Brain microvascular endothelial cell (primary cell): ENCODE data around the gene NACC1.
"Not testable (repeated sequence)": the region's sequence is repeated elsewhere in the genome, so short reads cannot be mapped to it uniquely, and the experiment has no call there.

Experiments used
- DNase-seq: peaks from one replicate; pipeline ENCODE4 v3.0.0-alpha.2; 2020
- H3K27ac ChIP-seq: fragments of 250-450 bp; sonication (Bioruptor Pico); 2 replicates; pipeline ENCODE4 v1.5.1; 2020; ENCODE audit warnings: mild to moderate bottlenecking, moderate library complexity
- H3K27me3 ChIP-seq: fragments of 250-450 bp; sonication (Bioruptor Pico); replicated peaks from 2 replicates; pipeline ENCODE4 v1.5.1; 2020; ENCODE audit warnings: mild to moderate bottlenecking
- H3K36me3 ChIP-seq: fragments of 250-450 bp; sonication (Bioruptor Pico); replicated peaks from 2 replicates; pipeline ENCODE4 v1.5.1; 2020; ENCODE audit warnings: mild to moderate bottlenecking
- H3K4me3 ChIP-seq: 2 replicates; pipeline ENCODE4 v1.5.1; 2011; ENCODE audit warnings: low read depth, mild to moderate bottlenecking, control low read depth, low read length, moderate library complexity
- CTCF ChIP-seq: IDR thresholded peaks from 2 replicates; pipeline ENCODE4 v1.5.1; 2011; ENCODE audit warnings: low read depth, mild to moderate bottlenecking, moderate library complexity, low read length, control low read depth, inconsistent platforms; ENCODE audit errors: missing control alignments
- in situ Hi-C: cut with HindIII; loops from 2 replicates; pipeline ENCODE4 v1.10.0; 2017; ENCODE audit warnings: low sequenced_read_pairs, low pct_ligation_motif_present

The NACC1 gene

GRCh38 chr19:13169769-13170168, 51.7 kb downstream of the NACC1 start:
- no peak overlapping the region for H3K27ac ChIP-seq
- H3K4me3 ChIP-seq: no peak overlapping the region

GRCh38 chr19:13171146-13171545, 53.1 kb downstream of the NACC1 start:
- in situ Hi-C loops: no loop called here
- Histone ChIP-seq H3K36me3 (no peaks in the 10 kb centered on the region), H3K4me3 (no peak overlapping the region), H3K27ac (no peak overlapping the region), H3K27me3 (no peaks in the 10 kb centered on the region)
- TF ChIP-seq CTCF: no peak
- DNase-seq: no peak

More at GRCh38 chr19:13169769-13170168, 51.7 kb downstream of the NACC1 start:
- in situ Hi-C loops: no loop called here
- DNase-seq: peak; percentile 40
- no peaks in the 10 kb centered on the region for H3K36me3 ChIP-seq
- H3K27me3 ChIP-seq: no peaks in the 10 kb centered on the region
- TF ChIP-seq CTCF: no peak

GRCh38 chr19:13172346-13173138, 54.5 kb downstream of the NACC1 start:
- in situ Hi-C loops: no loop called here
- TF ChIP-seq CTCF: no peak
- no peak overlapping the region for H3K4me3 ChIP-seq

GRCh38 chr19:13173139-13173737, 55.2 kb downstream of the NACC1 start:
- in situ Hi-C loops: no loop called here
- no peaks in the 10 kb centered on the region for H3K36me3 ChIP-seq
- H3K4me3 ChIP-seq: no peak overlapping the region
- DNase-seq: no peak
- no peak for TF ChIP-seq CTCF
- no peaks in the 10 kb centered on the region for H3K27me3 ChIP-seq
- no peak overlapping the region for H3K27ac ChIP-seq

More at GRCh38 chr19:13172346-13173138, 54.5 kb downstream of the NACC1 start:
- peak overlapping the region; percentile 45 for H3K27ac ChIP-seq
- peak; percentile 84 for DNase-seq
- H3K36me3 ChIP-seq: no peaks in the 10 kb centered on the region
- H3K27me3 ChIP-seq: no peaks in the 10 kb centered on the region

- no peak overlapping the region for H3K4me3 ChIP-seq
- no peaks in the 10 kb centered on the region for H3K36me3 ChIP-seq
- in situ Hi-C loops: no loop called here
- TF ChIP-seq CTCF: no peak
- no peaks in the 10 kb centered on the region for H3K27me3 ChIP-seq
- no peak overlapping the region for H3K27ac ChIP-seq
- no peak for DNase-seq
These were observed 58.3 kb downstream of the NACC1 start for GRCh38 chr19:13176345-13176744.

- DNase-seq, in situ Hi-C loops, H3K27ac ChIP-seq, H3K27me3 ChIP-seq, H3K36me3 ChIP-seq, H3K4me3 ChIP-seq: not testable (repeated sequence)
These were observed 59.5 kb downstream of the NACC1 start for GRCh38 chr19:13177584-13177983.

GRCh38 chr19:13178291-13178690, 60.2 kb downstream of the NACC1 start:
- DNase-seq, H3K4me3 ChIP-seq, H3K27me3 ChIP-seq, in situ Hi-C loops, H3K36me3 ChIP-seq, H3K27ac ChIP-seq: not testable (repeated sequence)
